NK-92 treated with Interleukin-12 subunit alpha and Interleukin-12 subunit beta, amount 100 ng/mL, for 24 hours (cell line): Measurements from ENCODE around the gene ATF7IP.
"Not testable (repeated sequence)": the region's sequence is repeated elsewhere in the genome, so short reads cannot be mapped to it uniquely, and the experiment has no call there.

Experiments used
- DNase-seq: peaks from one replicate; lab custom pipeline; 2025; lab: John Stamatoyannopoulos, UW

The ATF7IP gene, protein sequence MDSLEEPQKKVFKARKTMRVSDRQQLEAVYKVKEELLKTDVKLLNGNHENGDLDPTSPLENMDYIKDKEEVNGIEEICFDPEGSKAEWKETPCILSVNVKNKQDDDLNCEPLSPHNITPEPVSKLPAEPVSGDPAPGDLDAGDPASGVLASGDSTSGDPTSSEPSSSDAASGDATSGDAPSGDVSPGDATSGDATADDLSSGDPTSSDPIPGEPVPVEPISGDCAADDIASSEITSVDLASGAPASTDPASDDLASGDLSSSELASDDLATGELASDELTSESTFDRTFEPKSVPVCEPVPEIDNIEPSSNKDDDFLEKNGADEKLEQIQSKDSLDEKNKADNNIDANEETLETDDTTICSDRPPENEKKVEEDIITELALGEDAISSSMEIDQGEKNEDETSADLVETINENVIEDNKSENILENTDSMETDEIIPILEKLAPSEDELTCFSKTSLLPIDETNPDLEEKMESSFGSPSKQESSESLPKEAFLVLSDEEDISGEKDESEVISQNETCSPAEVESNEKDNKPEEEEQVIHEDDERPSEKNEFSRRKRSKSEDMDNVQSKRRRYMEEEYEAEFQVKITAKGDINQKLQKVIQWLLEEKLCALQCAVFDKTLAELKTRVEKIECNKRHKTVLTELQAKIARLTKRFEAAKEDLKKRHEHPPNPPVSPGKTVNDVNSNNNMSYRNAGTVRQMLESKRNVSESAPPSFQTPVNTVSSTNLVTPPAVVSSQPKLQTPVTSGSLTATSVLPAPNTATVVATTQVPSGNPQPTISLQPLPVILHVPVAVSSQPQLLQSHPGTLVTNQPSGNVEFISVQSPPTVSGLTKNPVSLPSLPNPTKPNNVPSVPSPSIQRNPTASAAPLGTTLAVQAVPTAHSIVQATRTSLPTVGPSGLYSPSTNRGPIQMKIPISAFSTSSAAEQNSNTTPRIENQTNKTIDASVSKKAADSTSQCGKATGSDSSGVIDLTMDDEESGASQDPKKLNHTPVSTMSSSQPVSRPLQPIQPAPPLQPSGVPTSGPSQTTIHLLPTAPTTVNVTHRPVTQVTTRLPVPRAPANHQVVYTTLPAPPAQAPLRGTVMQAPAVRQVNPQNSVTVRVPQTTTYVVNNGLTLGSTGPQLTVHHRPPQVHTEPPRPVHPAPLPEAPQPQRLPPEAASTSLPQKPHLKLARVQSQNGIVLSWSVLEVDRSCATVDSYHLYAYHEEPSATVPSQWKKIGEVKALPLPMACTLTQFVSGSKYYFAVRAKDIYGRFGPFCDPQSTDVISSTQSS

DNA sequence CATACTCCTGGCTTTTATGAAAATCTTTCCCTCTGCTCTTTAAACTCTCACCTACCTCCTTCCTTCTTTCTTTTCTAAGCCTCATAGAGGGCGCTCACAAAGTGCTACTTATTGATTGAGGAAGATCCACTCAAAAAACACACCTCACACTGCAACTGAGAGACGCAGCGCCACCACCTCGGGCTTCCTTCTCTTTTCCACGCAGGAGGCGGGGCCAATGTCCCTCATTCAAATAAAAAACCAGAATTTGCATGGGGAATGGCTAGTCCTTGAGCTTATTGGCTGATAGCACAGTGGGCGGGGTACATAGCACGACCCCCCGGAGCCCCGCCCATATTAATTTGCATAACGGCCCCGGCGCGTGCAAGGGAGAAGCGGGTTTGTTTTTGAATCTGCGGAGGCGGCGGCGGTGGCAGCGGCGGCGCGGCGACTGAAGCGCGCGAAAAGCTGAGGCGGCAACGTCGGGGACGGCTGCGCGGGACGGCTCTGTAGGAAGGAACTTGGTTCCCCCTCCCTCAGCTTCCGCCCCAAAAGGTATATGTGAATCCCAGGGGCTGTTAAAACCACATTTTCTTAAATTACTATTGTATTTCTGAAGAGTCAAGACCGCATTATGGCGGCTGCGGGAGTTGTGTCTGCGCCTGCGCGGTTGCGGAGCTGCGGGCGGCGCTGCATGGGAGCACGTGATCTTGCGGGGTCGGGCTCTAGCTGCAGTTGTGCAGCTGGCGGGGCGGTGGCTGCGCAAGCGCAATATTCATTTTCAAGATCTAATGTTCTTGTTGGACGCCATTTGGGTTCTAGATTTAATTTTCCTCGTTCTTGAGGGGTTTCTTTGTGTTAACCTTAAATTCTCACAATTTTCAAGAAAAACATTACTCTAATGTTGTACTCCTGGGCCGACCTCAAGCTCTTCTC lies at the start of gene ATF7IP:
ATF7IP (plus strand) TSS at position 389 of the 915 bp plus-strand sequence. CDS start 58,234 bp downstream, outside the sequence.
- DNase-seq, result peak; percentile 73

DNA sequence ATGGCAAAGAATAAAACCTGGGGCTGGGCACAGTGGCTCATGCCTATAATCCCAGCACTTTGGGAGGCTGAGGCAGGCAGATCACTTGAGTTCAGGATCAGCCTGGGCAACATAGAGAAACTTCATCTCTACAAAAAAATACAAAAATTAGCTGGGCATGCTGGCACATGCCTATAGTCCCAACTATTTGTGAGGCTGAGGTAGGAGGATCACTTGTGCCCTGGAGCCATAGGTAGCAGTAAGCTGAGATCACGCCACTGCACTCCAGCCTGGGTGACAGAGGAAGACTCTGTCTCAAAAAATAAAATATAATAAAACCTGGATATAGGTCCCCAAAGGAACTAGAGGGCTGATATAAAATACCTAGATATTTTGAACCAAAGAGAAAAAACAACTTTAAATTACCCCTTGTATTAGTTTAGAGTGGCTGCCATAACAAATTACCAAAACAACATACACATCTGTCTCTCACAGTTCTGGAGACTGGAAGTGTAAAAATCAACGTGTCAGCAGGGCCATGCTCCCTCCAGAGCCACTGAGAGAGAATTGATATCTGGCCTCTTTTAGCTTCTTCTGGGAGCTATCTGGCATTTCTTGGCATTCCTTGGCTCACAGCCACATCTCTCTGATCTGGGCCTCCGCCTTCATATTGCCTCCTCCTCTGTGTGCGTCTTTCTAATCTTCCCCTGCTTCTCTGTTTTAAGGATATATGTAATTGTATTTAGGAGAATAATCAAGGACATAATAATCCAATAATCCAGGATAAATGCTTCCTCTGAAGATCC lies 47.9 kb upstream of the ATF7IP start:
- DNase-seq, result no peak

DNA sequence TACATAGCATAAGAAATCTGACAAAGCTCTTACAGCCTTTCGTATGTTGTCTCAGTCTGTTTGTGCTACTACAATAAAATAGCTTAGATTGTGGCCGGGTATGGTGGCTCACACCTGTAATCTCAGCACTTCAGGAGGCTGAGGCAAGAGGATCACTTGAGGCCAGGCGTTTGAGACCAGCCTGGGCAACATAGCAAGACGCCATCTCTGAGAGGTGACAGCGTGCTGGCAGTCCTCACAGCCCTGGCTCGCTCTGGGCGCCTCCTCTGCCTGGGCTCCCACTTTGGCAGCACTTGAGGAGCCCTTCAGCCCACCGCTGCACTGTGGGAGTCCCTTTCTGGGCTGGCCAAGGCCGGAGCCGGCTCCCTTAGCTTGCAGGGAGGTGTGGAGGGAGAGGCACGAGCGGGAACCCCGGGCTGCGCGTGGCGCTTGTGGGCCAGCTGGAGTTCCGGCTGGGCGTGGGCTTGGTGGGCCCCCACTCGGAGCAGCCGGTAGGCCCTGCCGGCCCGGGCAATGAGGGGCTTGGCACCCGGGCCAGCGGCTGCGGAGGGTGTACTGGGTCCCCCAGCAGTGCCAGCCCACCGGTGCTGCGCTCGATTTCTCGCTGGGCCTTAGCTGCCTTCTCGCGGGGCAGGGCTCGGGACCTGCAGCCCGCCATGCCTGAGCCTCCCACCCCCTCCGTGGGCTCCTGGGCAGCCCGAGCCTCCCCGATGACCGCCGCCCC lies 45.6 kb upstream of the ATF7IP start:
- not testable (repeated sequence) for DNase-seq

DNA sequence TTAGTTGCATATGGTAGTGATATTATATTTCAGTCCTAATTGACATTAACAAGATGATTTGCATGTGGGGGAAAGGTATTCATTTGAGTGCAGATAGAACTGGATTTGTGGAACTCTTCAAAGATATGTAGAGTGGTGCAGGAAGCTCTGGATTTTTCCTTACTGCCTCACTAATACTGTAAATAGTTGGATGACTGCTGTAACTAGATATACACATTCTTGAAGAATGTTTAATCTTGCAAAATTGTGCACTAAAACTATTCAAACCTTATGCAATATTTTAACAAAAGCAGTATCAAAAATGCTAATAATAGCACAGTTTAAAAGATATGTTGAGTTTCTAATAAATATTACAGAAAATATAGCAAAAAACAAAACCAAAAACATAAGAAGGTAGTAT lies 43.1 kb upstream of the ATF7IP start:
- no peak for DNase-seq

DNA sequence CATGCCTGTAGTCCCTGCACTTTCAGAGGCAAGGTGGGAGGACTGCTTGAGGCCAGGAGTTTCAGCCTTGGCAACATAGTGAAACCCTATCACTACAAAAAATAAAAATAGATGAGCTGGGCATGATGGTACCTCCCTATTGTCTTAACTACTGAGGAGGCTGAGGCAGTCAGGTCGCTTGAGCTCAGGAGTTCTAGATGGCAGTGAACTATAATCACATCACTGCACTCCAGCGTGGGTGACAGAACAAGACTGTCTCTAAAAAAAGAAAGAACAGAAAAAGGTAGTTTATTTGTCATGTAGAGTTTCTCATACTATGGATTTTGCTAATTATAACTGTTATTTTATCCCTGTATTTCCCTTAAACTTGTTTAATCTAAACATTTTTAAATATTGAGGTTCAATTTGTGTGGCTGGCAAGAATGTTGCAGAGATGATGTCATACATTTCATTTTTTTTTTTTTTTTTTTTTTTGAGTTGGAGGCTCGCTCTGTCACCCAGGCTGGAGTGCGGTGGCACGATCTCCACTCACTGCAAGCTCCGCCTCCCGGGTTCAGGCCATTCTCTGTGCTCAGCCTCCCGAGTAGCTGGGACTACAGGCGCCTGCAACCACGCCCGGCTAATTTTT lies 39.7 kb upstream of the ATF7IP start:
- no peak for DNase-seq

DNA sequence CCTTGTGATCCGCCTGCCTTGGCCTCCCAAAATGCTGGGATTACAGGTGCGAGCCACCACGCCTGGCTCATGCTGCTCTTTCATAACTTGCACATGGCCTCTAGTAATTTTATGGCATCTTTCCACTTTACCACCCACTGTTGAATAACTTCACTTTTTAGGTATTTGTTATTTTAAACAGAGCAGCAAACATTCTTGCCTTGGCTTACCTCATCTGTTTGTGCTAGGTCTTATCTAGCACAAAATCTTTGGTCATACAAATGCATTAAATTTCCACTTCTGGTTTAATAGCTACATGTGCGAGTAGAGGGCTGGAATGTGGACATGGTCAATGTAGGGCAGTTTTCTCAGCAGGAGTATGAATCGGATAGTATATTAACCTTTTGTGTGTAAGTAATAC lies 38.8 kb upstream of the ATF7IP start:
- DNase-seq, result no peak

DNA sequence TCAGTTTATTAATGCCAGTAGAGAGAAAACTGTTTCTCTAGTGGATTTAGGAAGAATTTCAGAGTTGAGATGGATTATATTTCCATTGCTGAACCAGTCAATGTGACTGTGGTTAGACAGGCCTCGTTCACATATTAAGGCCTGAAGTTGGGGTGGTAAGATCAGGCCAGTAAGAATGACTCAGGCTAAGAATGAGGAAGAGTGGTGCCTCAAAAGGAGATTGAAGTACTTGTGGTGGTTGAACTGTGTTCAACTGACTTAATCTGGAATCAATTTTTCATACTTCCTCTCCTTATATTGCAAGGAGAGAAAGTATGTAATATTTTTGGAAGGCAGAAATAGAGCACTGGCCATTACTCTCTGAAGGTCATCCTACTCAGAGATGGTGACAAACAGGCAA lies 37.8 kb upstream of the ATF7IP start:
- DNase-seq, result no peak

DNA sequence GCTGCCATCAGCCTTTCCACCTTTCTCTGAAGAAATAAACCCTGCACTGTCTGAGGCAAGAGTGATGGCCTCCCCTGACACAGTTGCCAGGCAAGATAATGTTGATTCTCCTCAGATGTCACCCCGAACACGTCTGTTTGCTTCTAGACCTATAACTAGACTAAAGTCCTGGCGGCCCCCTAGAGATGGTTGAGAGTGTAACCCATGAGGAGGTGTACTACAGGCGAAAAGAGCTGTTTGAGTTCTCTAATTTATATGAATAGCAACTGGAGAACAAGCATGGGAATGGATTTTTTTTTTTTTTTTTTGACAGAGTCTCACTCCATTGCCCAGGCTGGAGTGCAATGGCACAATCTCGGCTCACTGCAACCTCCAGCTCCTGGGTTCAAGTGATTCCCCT lies 33.0 kb upstream of the ATF7IP start:
- no peak for DNase-seq

DNA sequence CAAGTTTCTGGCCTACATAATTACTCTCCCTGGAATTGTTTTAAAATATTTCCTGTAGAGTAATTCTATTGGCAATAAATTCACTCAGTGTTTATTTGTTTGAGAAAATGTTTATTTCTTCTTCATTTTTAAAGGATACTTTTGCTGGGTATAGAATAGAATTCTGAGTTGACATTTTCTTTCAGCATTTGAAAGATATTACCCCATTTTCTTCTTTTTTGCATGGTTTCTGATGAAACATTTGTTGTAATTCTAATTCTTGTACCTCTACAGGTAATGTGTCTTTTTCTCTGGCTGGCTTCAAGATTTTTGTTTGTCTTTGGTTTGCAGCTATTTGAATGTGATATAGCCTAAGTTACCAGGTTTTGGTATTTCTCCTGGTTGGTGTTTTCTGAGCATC lies 25.1 kb upstream of the ATF7IP start:
- DNase-seq, result no peak

DNA sequence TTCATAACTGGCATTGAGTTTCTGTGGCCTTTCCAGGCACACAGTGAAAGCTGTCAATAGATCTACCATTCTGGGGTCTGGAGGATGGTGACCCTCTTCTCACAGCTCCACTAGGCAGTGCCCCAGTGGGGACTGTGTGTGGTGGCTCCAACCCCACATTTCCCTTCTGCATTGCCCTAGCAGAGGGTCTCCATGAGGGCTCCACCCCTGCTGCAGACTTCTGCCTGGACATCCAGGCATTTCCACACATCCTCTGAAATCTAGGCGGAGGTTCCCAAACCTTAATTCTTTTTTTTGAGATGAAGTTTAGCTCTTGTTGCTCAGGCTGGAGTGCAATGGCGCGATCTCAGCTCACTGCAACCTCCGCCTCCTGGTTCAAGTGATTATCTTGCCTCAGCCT lies 14.0 kb upstream of the ATF7IP start:
- not testable (repeated sequence) for DNase-seq

DNA sequence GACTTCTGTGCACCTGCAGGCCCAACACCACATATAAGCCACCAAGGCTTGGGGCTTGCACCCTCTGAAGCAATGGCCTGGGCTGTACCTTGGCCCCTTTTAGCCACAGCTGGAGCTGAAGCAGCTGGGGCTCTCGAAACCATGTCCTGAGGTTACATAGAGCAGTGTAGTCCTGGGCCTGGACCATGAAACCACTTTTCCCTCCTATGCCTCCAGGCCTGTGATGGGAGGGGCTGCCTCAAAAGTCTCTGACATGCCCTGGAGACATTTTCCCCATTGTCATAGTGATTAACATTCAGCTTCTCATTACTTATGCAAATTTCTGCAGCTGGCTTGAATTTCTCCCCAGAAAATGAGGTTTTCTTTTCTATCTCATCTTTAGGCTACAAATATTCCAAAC lies 13.4 kb upstream of the ATF7IP start:
- not testable (repeated sequence) for DNase-seq

DNA sequence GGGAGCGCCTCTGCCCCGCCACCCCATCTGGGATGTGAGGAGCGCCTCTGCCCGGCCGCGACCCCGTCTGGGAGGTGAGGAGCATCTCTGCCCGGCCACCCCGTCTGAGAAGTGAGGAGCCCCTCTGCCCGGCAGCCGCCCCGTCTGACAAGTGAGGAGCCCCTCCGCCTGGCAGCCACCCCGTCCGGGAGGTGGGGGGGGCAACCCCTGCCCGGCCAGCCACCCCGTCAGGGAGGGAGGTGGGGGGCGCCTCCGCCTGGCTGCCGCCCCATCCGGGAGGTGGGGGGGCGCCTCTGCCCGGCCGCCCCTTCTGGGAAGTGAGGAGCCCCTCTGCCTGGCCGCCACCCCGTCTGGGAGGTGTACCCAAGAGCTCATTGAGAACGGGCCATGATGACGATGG lies 10.8 kb upstream of the ATF7IP start:
- not testable (repeated sequence) for DNase-seq

DNA sequence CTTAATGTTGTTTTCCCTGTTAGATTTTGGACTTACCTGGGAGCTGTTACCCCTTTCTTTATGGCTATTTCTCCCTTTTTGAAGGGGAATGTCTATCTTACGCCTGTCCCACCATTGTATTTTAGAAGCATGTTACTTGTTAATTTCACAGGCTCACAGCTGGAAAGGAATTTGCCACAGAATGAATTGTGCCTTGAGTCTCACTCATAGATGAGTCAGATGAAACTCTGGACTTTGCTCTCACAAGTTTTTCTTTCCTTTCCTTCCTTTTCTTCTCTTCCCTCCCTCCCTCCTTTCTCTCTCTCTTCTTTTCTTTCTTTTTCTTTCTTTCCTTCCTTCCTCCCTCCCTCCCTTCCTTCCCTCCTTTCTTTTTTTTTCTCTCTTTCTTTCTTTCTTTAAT lies 9.3 kb upstream of the ATF7IP start:
- no peak for DNase-seq

DNA sequence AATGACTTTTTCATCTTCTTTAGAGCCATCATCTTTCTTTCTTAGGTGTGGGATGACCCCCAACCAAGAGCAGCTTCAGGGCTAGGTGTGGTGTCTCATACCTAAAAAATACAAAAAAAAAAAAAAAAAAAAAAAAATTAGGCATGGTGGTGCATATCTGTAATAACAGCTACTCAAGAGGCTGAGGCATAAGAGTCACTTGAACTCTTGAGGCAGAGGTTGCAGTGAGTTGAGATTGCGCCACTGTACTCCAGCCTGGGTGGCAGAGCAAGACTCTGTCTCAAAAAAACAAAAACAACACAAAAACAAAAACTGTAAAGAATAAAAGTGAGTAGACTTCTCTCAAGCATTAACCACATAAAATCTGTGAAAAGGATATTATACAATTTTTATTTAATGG lies 8.0 kb upstream of the ATF7IP start:
- no peak for DNase-seq

DNA sequence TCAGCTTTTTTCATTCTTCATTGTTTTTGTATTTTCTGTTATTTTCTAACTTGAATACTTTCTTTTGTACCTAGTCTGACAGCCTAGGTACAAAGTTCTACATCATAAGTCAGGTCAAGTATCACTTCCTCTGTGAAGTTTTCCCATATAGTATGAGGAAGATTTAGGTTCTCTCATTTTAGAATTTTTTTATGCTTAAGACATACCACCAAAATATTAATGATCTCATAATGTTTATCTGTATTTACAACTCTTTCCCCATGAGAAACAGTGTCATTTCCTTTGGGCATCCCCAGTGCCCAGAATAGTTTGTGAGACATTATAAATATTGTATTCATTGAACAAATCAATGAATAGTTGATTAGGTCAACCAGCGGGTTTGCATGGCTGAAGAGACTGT lies 3.1 kb upstream of the ATF7IP start:
- no peak for DNase-seq

DNA sequence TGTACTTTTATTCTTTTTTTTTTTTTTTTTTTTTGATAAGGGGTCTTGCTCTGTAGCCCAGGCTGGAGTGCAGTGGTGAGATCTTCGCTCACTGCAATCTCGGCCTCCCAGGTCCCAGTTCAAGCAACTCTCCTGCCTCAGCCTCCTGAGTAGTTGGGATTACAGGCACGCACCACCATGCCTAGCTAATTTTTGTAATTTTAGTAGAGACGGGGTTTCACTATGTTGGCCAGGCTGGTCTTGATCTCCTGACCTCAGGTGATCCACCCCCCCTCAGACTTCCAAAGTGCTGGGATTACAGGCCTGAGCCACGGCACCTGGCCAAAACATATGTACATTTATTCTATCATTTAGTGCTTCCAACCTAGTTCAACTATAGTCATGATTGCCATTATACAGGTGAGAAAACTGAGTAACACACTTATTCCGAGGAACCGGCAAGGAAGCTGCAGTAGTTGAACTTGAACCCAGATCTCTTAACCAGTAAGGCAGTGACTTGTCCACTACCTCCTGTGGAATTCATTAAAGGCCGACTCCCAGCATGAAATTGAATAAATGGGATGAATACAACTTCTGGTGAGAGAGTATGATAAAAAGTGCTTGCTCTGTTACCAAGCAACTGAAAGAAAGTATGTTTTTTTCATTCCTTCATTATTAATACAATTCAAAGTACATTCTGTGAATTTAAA lies 755 bp upstream of the ATF7IP start:
- no peak for DNase-seq

DNA sequence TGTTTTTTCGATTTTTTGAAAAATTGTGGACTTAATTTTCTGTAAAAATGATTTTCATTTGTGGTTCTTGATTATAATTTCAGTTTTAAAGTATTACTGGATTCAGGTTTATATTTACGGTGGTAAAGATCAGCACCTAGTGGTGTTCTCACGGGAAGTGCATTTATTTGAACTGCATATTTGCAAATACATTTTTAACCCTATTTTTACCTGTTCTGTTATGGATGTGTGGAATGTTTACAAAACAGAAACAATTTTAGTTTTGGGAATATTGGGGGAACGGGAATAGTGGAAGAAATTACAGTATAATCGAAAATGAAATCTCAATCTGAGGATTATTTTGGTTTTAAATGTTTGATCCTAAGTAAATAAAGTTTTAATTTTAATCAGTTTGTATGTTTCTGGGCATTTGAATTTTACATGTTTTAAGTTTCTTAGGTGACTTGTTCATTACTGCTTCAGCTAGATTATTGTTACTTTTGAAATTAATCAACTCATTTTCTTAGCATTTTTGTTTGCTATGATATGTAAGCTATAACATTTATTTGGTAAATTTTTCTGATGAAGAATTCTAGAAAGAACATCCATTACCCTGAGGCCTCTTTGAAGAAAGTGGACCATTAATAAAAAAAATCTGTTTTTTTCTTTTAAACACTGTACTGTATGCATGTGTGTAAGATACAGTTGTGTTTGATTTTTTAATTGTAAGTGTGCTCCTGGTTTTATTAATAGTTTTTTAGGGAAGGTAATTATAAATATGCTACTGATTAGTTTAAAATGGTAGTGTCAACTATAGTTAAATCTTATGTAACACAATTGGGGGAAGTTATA lies 942 bp downstream of the ATF7IP start:
- DNase-seq, result no peak
